Neural cell (in vitro differentiated cells): ENCODE results near the gene BZW2. TPM values are rescaled to one million over a fixed set of nuclear protein-coding genes. Genes with fewer than 3 reads are reported as not detected.

Experiments
- H2AFZ ChIP-seq: fragments of 200-600, 300-800 bp; sonication (generic), shearing (Covaris generic); 2 replicates; pipeline ENCODE4 v1.6.0; 2014; ENCODE audit warnings: low read depth, mild to moderate bottlenecking, antibody characterized with exemption, low read length, moderate library complexity
- H3F3A ChIP-seq: fragments of 200-600 bp; shearing (Covaris generic); 2 replicates; pipeline ENCODE4 v1.6.1; 2016; ENCODE audit warnings: mild to moderate bottlenecking, moderate library complexity, mixed read lengths, antibody characterized with exemption, low read length; ENCODE audit not compliant: insufficient read depth, poor library complexity, severe bottlenecking
- H3K27ac ChIP-seq: fragments of 200-600, 300-800 bp; sonication (generic), shearing (Covaris generic); 2 replicates; pipeline ENCODE4 v1.5.1; 2014; ENCODE audit warnings: mild to moderate bottlenecking, low read length, moderate library complexity
- H3K27me3 ChIP-seq: fragments of 300-800, 200-600 bp; sonication (generic), shearing (Covaris generic); 2 replicates; pipeline ENCODE4 v1.6.0; 2014; ENCODE audit warnings: mild to moderate bottlenecking, low read depth, low read length, moderate library complexity; ENCODE audit not compliant: insufficient read depth
- H3K36me3 ChIP-seq: fragments of 300-800, 200-600 bp; sonication (generic), shearing (Covaris generic); 2 replicates; pipeline ENCODE4 v1.5.1; 2014; ENCODE audit warnings: mild to moderate bottlenecking, antibody characterized with exemption, low read length, moderate library complexity; ENCODE audit not compliant: insufficient read depth
- H3K4me2 ChIP-seq: fragments of 300-800, 200-600 bp; sonication (generic), shearing (Covaris generic); 2 replicates; pipeline ENCODE4 v1.6.0; 2014; ENCODE audit warnings: mild to moderate bottlenecking, low read length
- H3K4me3 ChIP-seq: fragments of 300-800, 200-600 bp; sonication (generic), shearing (Covaris generic); 2 replicates; pipeline ENCODE4 v1.5.1; 2014; ENCODE audit warnings: mild to moderate bottlenecking, low read length, moderate library complexity
- H3K79me2 ChIP-seq: fragments of 200-600 bp; shearing (Covaris generic); replicated peaks from 2 replicates; pipeline ENCODE4 v1.6.0; 2014; ENCODE audit warnings: mild to moderate bottlenecking, low read length, moderate library complexity; ENCODE audit not compliant: insufficient read depth
- H3K9ac ChIP-seq: fragments of 300-800, 200-600 bp; sonication (generic), shearing (Covaris generic); 2 replicates; pipeline ENCODE4 v1.6.1; 2016; ENCODE audit warnings: mild to moderate bottlenecking, low read length, mixed read lengths
- H3K9me2 ChIP-seq: fragments of 200-600 bp; shearing (Covaris generic); 2 replicates; pipeline ENCODE4 v1.6.1; 2016; ENCODE audit warnings: mild to moderate bottlenecking, low read length, mixed read lengths; ENCODE audit not compliant: insufficient read depth
- H3K9me3 ChIP-seq: fragments of 200-600, 300-800 bp; sonication (generic), shearing (Covaris generic); 2 replicates; pipeline ENCODE4 v1.6.1; 2016; ENCODE audit warnings: mild to moderate bottlenecking, mixed run types, low read length, moderate library complexity, mixed read lengths
- H4K20me1 ChIP-seq: fragments of 200-600 bp; shearing (Covaris generic); 2 replicates; pipeline ENCODE4 v1.6.1; 2016; ENCODE audit warnings: mild to moderate bottlenecking, mixed run types; ENCODE audit not compliant: insufficient read depth
- EP300 ChIP-seq: fragments of 450-650 bp; conservative IDR thresholded peaks from 2 replicates; pipeline ENCODE4 v1.6.1; 2014; ENCODE audit warnings: antibody characterized with exemption, mild to moderate bottlenecking, moderate library complexity; ENCODE audit not compliant: poor library complexity, severe bottlenecking
- EZH2 ChIP-seq: fragments of 200-600, 300-800 bp; shearing (Covaris generic), sonication (generic); IDR thresholded peaks from 2 replicates; pipeline ENCODE4 v1.6.1; 2014; ENCODE audit warnings: antibody characterized with exemption, low read length, borderline replicate concordance, mild to moderate bottlenecking; ENCODE audit not compliant: insufficient read depth, poor library complexity, severe bottlenecking
- MXI1 ChIP-seq: fragments of 450-650 bp; conservative IDR thresholded peaks from 2 replicates; pipeline ENCODE4 v1.6.1; 2014; ENCODE audit warnings: antibody characterized with exemption, mild to moderate bottlenecking; ENCODE audit not compliant: poor library complexity, severe bottlenecking
- POLR2AphosphoS5 ChIP-seq: IDR thresholded peaks from 2 replicates; pipeline ENCODE4 v1.6.1; 2012
- RAD21 ChIP-seq: fragments of 450-650 bp; conservative IDR thresholded peaks from 2 replicates; pipeline ENCODE4 v1.6.1; 2014; ENCODE audit warnings: antibody characterized with exemption, mild to moderate bottlenecking, moderate library complexity
- SMC3 ChIP-seq: fragments of 450-650 bp; conservative IDR thresholded peaks from 2 replicates; pipeline ENCODE4 v1.6.1; 2014; ENCODE audit warnings: antibody characterized with exemption, mild to moderate bottlenecking, moderate library complexity; ENCODE audit not compliant: poor library complexity
- TAF1 ChIP-seq: IDR thresholded peaks from 2 replicates; pipeline ENCODE4 v1.6.1; 2012; ENCODE audit warnings: low read depth
- polyA plus RNA-seq: library from polyadenylated mRNA; depleted of rRNA; stranded (reverse); fragments of >200 nt; gene quantifications from 2 replicates; pipeline ENCODE4 v1.2.3, GENCODE V29; 2014
- TF ChIP-seq, protein P1 (sequence below): fragments of 450-650 bp; IDR thresholded peaks from 2 replicates; pipeline ENCODE4 v1.5.1; 2014; ENCODE audit warnings: antibody characterized with exemption, mild to moderate bottlenecking, moderate library complexity; ENCODE audit not compliant: poor library complexity, severe bottlenecking
- TF ChIP-seq, protein P2 (sequence below): IDR thresholded peaks from 2 replicates; pipeline ENCODE4 v1.6.1; 2012; ENCODE audit warnings: borderline replicate concordance

Gene BZW2
- polyA plus RNA-seq, 1 donor from 2014 or later = 203 TPM

DNA sequence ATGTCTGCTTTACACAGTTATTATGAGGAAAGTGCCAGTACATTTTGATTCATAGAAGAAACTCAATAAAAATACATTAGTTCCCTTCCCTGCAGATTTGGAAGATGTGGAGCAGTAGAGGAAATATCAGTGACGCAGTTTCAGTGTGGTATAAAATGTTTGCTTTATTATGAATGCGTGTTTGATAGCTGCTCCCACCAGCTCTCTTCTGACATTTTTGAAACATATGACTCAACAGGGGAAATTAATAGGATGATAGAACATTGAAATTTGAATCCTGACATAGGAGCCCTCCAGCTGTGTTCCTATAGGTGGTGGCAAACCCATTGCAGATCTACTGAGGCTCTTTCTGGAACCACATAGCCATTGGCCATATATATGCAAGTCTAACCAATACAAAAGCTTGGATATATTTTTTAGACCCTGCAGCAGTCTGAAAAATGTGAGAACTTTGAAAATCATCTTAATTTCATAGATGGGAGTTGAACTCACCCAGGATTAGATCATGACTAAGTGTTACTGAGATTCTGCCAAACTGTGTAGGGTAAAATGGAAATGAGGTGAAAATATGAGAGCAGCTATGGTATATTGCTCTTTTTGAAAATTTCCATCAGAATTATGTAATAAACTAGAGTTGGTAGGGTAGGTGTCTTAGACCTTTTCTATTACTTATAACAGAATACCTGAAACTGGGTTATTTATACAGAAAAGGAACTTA is 47.8 kb downstream of the BZW2 start:
- no peaks in the 10 kb centered on the region for H3K79me2 ChIP-seq
- no peak overlapping the region for H3K9ac ChIP-seq
- no peaks in the 10 kb centered on the region for H3K27me3 ChIP-seq
- H3K9me2 ChIP-seq = no peaks in the 10 kb centered on the region
- H4K20me1 ChIP-seq = no peaks in the 10 kb centered on the region
- H3K4me3 ChIP-seq = no peak overlapping the region
- TF ChIP-seq TAF1 (no peak), MXI1 (no peak), EP300 (no peak), RAD21 (no peak), EZH2 (no peak), POLR2AphosphoS5 (no peak), SMC3 (no peak)
- TF ChIP-seq, protein P1, sequence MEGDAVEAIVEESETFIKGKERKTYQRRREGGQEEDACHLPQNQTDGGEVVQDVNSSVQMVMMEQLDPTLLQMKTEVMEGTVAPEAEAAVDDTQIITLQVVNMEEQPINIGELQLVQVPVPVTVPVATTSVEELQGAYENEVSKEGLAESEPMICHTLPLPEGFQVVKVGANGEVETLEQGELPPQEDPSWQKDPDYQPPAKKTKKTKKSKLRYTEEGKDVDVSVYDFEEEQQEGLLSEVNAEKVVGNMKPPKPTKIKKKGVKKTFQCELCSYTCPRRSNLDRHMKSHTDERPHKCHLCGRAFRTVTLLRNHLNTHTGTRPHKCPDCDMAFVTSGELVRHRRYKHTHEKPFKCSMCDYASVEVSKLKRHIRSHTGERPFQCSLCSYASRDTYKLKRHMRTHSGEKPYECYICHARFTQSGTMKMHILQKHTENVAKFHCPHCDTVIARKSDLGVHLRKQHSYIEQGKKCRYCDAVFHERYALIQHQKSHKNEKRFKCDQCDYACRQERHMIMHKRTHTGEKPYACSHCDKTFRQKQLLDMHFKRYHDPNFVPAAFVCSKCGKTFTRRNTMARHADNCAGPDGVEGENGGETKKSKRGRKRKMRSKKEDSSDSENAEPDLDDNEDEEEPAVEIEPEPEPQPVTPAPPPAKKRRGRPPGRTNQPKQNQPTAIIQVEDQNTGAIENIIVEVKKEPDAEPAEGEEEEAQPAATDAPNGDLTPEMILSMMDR = no peak
- TF ChIP-seq, protein P2, sequence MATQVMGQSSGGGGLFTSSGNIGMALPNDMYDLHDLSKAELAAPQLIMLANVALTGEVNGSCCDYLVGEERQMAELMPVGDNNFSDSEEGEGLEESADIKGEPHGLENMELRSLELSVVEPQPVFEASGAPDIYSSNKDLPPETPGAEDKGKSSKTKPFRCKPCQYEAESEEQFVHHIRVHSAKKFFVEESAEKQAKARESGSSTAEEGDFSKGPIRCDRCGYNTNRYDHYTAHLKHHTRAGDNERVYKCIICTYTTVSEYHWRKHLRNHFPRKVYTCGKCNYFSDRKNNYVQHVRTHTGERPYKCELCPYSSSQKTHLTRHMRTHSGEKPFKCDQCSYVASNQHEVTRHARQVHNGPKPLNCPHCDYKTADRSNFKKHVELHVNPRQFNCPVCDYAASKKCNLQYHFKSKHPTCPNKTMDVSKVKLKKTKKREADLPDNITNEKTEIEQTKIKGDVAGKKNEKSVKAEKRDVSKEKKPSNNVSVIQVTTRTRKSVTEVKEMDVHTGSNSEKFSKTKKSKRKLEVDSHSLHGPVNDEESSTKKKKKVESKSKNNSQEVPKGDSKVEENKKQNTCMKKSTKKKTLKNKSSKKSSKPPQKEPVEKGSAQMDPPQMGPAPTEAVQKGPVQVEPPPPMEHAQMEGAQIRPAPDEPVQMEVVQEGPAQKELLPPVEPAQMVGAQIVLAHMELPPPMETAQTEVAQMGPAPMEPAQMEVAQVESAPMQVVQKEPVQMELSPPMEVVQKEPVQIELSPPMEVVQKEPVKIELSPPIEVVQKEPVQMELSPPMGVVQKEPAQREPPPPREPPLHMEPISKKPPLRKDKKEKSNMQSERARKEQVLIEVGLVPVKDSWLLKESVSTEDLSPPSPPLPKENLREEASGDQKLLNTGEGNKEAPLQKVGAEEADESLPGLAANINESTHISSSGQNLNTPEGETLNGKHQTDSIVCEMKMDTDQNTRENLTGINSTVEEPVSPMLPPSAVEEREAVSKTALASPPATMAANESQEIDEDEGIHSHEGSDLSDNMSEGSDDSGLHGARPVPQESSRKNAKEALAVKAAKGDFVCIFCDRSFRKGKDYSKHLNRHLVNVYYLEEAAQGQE = no peak
- no peak overlapping the region for H2AFZ ChIP-seq
- H3K4me2 ChIP-seq = no peak overlapping the region
- peaks cover 27% of the 10 kb centered on the region for H3K36me3 ChIP-seq
- H3K9me3 ChIP-seq = no peaks in the 10 kb centered on the region
- no peak overlapping the region for H3K27ac ChIP-seq
- no peaks in the 10 kb centered on the region for H3F3A ChIP-seq

DNA sequence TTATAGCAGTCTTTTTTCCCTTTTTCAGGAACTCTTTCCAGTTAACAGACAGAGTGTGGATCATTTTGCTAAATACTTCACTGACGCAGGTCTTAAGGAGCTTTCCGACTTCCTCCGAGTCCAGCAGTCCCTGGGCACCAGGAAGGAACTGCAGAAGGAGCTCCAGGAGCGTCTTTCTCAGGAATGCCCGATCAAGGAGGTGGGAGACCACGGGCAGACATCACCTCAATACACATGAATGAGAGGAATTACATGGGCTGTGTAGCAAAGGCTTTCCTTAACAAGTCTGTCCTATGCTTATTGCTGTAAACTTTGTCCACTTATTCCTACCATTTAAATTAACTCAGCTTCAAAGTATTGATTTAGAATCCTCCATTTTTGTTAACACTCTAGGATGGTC is 48.8 kb downstream of the BZW2 start:
- no peak overlapping the region for H3K9ac ChIP-seq
- H3K9me2 ChIP-seq = no peaks in the 10 kb centered on the region
- peaks cover 36% of the 10 kb centered on the region for H3K36me3 ChIP-seq
- no peak for TF ChIP-seq SMC3
- no peak for TF ChIP-seq EP300
- TF ChIP-seq, protein P1 = no peak
- TF ChIP-seq TAF1 = no peak
- no peak for TF ChIP-seq EZH2
- no peak for TF ChIP-seq POLR2AphosphoS5
- TF ChIP-seq, protein P2 = no peak
- TF ChIP-seq RAD21 = no peak
- TF ChIP-seq MXI1 = no peak
- no peaks in the 10 kb centered on the region for H3K79me2 ChIP-seq
- H3K4me3 ChIP-seq = no peak overlapping the region
- no peaks in the 10 kb centered on the region for H3K9me3 ChIP-seq
- no peak overlapping the region for H2AFZ ChIP-seq
- H4K20me1 ChIP-seq = no peaks in the 10 kb centered on the region
- H3K27me3 ChIP-seq = no peaks in the 10 kb centered on the region
- H3F3A ChIP-seq = no peaks in the 10 kb centered on the region
- H3K27ac ChIP-seq = no peak overlapping the region
- H3K4me2 ChIP-seq = no peak overlapping the region
